Measurements from ENCODE around the gene INO80C. TPM values are rescaled to one million over a fixed set of nuclear protein-coding genes. Genes with fewer than 3 reads are reported as not detected.
A peak's percentile ranks its signal among the peaks of the same experiment; 100 is the strongest.

Gene INO80C
- total RNA-seq, 1 donor from 2014 or later: 33.8 TPM

GRCh38 chr18:35507623-35508022, 9.9 kb upstream of the INO80C start:
- Mint-ChIP-seq H3K4me1 (no peaks in the 10 kb centered on the region), H3K27ac (ENCODE audit: unreplicated experiment) (no peak overlapping the region), H3K27me3 (ENCODE audit: low read depth) (peaks cover 3% of the 10 kb centered on the region), H3K4me3 (no peak overlapping the region), H3K36me3 (ENCODE audit: low read depth) (no peaks in the 10 kb centered on the region), H3K9me3 (no peaks in the 10 kb centered on the region)
- DNase-seq (ENCODE audit: low read depth, low spot score): no peak
- TF ChIP-seq, protein P1, sequence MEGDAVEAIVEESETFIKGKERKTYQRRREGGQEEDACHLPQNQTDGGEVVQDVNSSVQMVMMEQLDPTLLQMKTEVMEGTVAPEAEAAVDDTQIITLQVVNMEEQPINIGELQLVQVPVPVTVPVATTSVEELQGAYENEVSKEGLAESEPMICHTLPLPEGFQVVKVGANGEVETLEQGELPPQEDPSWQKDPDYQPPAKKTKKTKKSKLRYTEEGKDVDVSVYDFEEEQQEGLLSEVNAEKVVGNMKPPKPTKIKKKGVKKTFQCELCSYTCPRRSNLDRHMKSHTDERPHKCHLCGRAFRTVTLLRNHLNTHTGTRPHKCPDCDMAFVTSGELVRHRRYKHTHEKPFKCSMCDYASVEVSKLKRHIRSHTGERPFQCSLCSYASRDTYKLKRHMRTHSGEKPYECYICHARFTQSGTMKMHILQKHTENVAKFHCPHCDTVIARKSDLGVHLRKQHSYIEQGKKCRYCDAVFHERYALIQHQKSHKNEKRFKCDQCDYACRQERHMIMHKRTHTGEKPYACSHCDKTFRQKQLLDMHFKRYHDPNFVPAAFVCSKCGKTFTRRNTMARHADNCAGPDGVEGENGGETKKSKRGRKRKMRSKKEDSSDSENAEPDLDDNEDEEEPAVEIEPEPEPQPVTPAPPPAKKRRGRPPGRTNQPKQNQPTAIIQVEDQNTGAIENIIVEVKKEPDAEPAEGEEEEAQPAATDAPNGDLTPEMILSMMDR (conservative IDR thresholded peaks at IDR 0.05): no peak

GRCh38 chr18:35507192-35507591, 9.4 kb upstream of the INO80C start:
- DNase-seq (ENCODE audit: low read depth, low spot score): no peak
- Mint-ChIP-seq H3K4me3 (no peak overlapping the region), H3K9me3 (no peaks in the 10 kb centered on the region), H3K27ac (ENCODE audit: unreplicated experiment) (no peak overlapping the region), H3K27me3 (ENCODE audit: low read depth) (peaks cover 3% of the 10 kb centered on the region), H3K36me3 (ENCODE audit: low read depth) (no peaks in the 10 kb centered on the region), H3K4me1 (no peaks in the 10 kb centered on the region)
- TF ChIP-seq, protein P1 (conservative IDR thresholded peaks at IDR 0.05): no peak

- TF ChIP-seq, protein P1 (conservative IDR thresholded peaks at IDR 0.05): no peak
- Mint-ChIP-seq H3K36me3 (ENCODE audit: low read depth) (no peaks in the 10 kb centered on the region), H3K4me3 (no peak overlapping the region), H3K27ac (ENCODE audit: unreplicated experiment) (no peak overlapping the region), H3K4me1 (no peaks in the 10 kb centered on the region), H3K27me3 (ENCODE audit: low read depth) (peaks cover 3% of the 10 kb centered on the region), H3K9me3 (no peaks in the 10 kb centered on the region)
- DNase-seq (ENCODE audit: low read depth, low spot score): no peak
Observed at GRCh38 chr18:35506024-35506712, 8.4 kb upstream of the INO80C start.

DNA sequence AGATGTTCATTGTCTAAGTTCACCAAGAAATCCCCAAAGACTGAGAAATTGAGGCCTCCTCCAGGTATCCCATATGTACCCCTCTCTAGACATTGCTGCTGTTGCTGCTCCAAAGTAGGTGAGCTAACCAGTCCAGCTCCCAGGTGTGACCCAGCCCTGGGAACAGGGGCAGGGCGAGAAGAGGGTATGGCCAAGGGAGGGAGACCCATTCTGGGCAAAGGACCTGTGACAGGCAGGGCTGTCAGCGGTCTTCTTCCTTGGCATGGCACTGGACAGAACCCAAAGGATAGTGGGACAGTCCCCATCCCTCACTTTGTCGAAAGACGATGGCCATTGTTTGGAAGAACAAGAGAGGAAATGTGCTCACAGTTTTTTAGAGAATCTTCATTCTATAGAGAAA, 7.2 kb upstream of the INO80C start:
- H3K27me3 Mint-ChIP-seq (ENCODE audit: low read depth): peaks cover 3% of the 10 kb centered on the region
- DNase-seq (ENCODE audit: low read depth, low spot score): no peak
- no peak overlapping the region for H3K4me3 Mint-ChIP-seq

DNA sequence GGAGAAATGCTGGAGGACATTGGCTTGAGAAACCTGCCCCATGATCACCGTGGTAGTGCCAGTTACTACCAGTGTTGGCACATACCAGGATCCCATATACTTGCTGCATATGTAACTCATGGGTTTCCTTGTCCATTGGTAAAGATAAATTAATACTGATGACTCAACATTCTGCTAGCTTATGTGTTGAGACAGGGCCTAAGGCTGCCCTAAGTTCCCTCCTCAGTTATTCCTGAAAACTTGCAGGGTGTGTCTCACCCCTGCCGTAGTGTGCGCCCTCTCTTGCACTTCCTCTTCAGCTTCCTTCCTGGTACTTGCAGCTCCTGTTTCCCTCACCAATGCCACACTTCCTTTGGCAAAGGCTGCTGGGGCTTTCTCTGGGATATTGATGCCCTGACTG, 4.3 kb upstream of the INO80C start:
- TF ChIP-seq, protein P1 (conservative IDR thresholded peaks at IDR 0.05): no peak
- DNase-seq (ENCODE audit: low read depth, low spot score): no peak
- H3K36me3 Mint-ChIP-seq (ENCODE audit: low read depth): no peaks in the 10 kb centered on the region
- no peak overlapping the region for H3K27ac Mint-ChIP-seq (ENCODE audit: unreplicated experiment)
- H3K4me1 Mint-ChIP-seq: peaks cover 6% of the 10 kb centered on the region
- peaks cover 5% of the 10 kb centered on the region for H3K27me3 Mint-ChIP-seq (ENCODE audit: low read depth)
- peak overlapping the region; percentile 27 for H3K4me3 Mint-ChIP-seq
- H3K9me3 Mint-ChIP-seq: no peaks in the 10 kb centered on the region

More for the DNA sequence above, 7.2 kb upstream of the INO80C start:
- H3K9me3 Mint-ChIP-seq: no peaks in the 10 kb centered on the region
- H3K36me3 Mint-ChIP-seq (ENCODE audit: low read depth): no peaks in the 10 kb centered on the region
- H3K4me1 Mint-ChIP-seq: peaks cover 4% of the 10 kb centered on the region
- TF ChIP-seq, protein P1 (conservative IDR thresholded peaks at IDR 0.05): no peak
- H3K27ac Mint-ChIP-seq (ENCODE audit: unreplicated experiment): no peak overlapping the region

All from neural crest cell (in vitro differentiated cells).